ENCODE measurements around the gene ALX1.
A peak's percentile ranks its signal among the peaks of the same experiment; 100 is the strongest.

ALX1 gene

GRCh38 chr12:85280165-85280983 is at the start of gene ALX1:
Gene ALX1, plus strand, starts transcription at chr12:85280220. Its CDS starts 42 bp downstream, at chr12:85280262.
- DNase-seq (ENCODE audit: low spot score) (no peak), ATAC-seq (ENCODE audit: low read depth) (peak; percentile 64)
- no peaks in the 10 kb centered on the region for H3K9me3 ChIP-seq (ENCODE audit: severe bottlenecking)
- no peaks in the 10 kb centered on the region for H3K36me3 ChIP-seq (ENCODE audit: low read depth)
- no peaks in the 10 kb centered on the region for H3K4me1 ChIP-seq (ENCODE audit: insufficient read depth, poor library complexity, severe bottlenecking)
- peaks cover 93% of the 10 kb centered on the region for H3K27me3 ChIP-seq (ENCODE audit: insufficient read depth, poor library complexity, severe bottlenecking)
- no peak within 1 kb of the TSS for H3K27ac ChIP-seq (ENCODE audit: poor library complexity, severe bottlenecking)
- H3K4me3 ChIP-seq (ENCODE audit: severe bottlenecking): peak within 1 kb of the TSS; percentile 10
- no peak for TF ChIP-seq CTCF (IDR thresholded peaks at IDR 0.05; ENCODE audit: poor library complexity, severe bottlenecking)

GRCh38 chr12:85237327-85237726 is 42.7 kb upstream of the ALX1 start:
- DNase-seq (ENCODE audit: low spot score): no peak
- Histone ChIP-seq H3K4me1 (ENCODE audit: insufficient read depth, poor library complexity, severe bottlenecking) (no peaks in the 10 kb centered on the region), H3K4me3 (ENCODE audit: severe bottlenecking) (no peak overlapping the region), H3K9me3 (ENCODE audit: severe bottlenecking) (no peaks in the 10 kb centered on the region), H3K27ac (ENCODE audit: poor library complexity, severe bottlenecking) (no peak overlapping the region), H3K27me3 (ENCODE audit: insufficient read depth, poor library complexity, severe bottlenecking) (no peaks in the 10 kb centered on the region), H3K36me3 (ENCODE audit: low read depth) (no peaks in the 10 kb centered on the region)
- ATAC-seq (ENCODE audit: low read depth): peak; percentile 53; the same call in 2 of the 3 replicates
- no peak for TF ChIP-seq CTCF (IDR thresholded peaks at IDR 0.05; ENCODE audit: poor library complexity, severe bottlenecking)

GRCh38 chr12:85244561-85244960 is 35.5 kb upstream of the ALX1 start:
- H3K27ac ChIP-seq (ENCODE audit: poor library complexity, severe bottlenecking): no peak overlapping the region
- TF ChIP-seq CTCF (IDR thresholded peaks at IDR 0.05; ENCODE audit: poor library complexity, severe bottlenecking): no peak
- H3K4me1 ChIP-seq (ENCODE audit: insufficient read depth, poor library complexity, severe bottlenecking): no peaks in the 10 kb centered on the region
- H3K4me3 ChIP-seq (ENCODE audit: severe bottlenecking): no peak overlapping the region
- H3K9me3 ChIP-seq (ENCODE audit: severe bottlenecking): no peaks in the 10 kb centered on the region
- no peak for DNase-seq (ENCODE audit: low spot score)
- no peaks in the 10 kb centered on the region for H3K27me3 ChIP-seq (ENCODE audit: insufficient read depth, poor library complexity, severe bottlenecking)
- ATAC-seq (ENCODE audit: low read depth): no peak
- no peaks in the 10 kb centered on the region for H3K36me3 ChIP-seq (ENCODE audit: low read depth)

GRCh38 chr12:85253853-85254252 is 26.2 kb upstream of the ALX1 start:
- DNase-seq (ENCODE audit: low spot score) (no peak), ATAC-seq (ENCODE audit: low read depth) (peak; percentile 31; the same call in 1 of the 3 replicates)
- no peak for TF ChIP-seq CTCF (IDR thresholded peaks at IDR 0.05; ENCODE audit: poor library complexity, severe bottlenecking)
- Histone ChIP-seq H3K27ac (ENCODE audit: poor library complexity, severe bottlenecking) (no peak overlapping the region), H3K36me3 (ENCODE audit: low read depth) (no peaks in the 10 kb centered on the region), H3K9me3 (ENCODE audit: severe bottlenecking) (no peaks in the 10 kb centered on the region), H3K27me3 (ENCODE audit: insufficient read depth, poor library complexity, severe bottlenecking) (no peaks in the 10 kb centered on the region), H3K4me3 (ENCODE audit: severe bottlenecking) (no peak overlapping the region), H3K4me1 (ENCODE audit: insufficient read depth, poor library complexity, severe bottlenecking) (no peaks in the 10 kb centered on the region)

GRCh38 chr12:85257671-85258070 is 22.3 kb upstream of the ALX1 start:
- no peak overlapping the region for H3K4me3 ChIP-seq (ENCODE audit: severe bottlenecking)
- no peak for DNase-seq (ENCODE audit: low spot score)

More at GRCh38 chr12:85257671-85258070, 22.3 kb upstream of the ALX1 start:
- TF ChIP-seq CTCF (IDR thresholded peaks at IDR 0.05; ENCODE audit: poor library complexity, severe bottlenecking): no peak
- Histone ChIP-seq H3K4me1 (ENCODE audit: insufficient read depth, poor library complexity, severe bottlenecking) (no peaks in the 10 kb centered on the region), H3K9me3 (ENCODE audit: severe bottlenecking) (no peaks in the 10 kb centered on the region), H3K27ac (ENCODE audit: poor library complexity, severe bottlenecking) (no peak overlapping the region), H3K36me3 (ENCODE audit: low read depth) (no peaks in the 10 kb centered on the region), H3K27me3 (ENCODE audit: insufficient read depth, poor library complexity, severe bottlenecking) (no peaks in the 10 kb centered on the region)
- no peak for ATAC-seq (ENCODE audit: low read depth)

All from RWPE2 (cell line).